Left ventricle myocardium inferior (tissue), 1 donor: Measurements from ENCODE around the gene GNG13. TPM values are rescaled to one million over a fixed set of nuclear protein-coding genes. Genes with fewer than 3 reads are reported as not detected.

Source experiments
- DNase-seq: peaks from one replicate; pipeline ENCODE4 v3.0.0-alpha.2; 2020
- H3K27ac ChIP-seq: fragments of 200-600 bp; replicated peaks from 2 replicates; pipeline ENCODE4 v1.8.0; 2021
- H3K27me3 ChIP-seq: fragments of 200-600 bp; 2 replicates; pipeline ENCODE4 v1.8.0; 2021; ENCODE audit warnings: low read depth
- H3K36me3 ChIP-seq: fragments of 200-600 bp; 2 replicates; pipeline ENCODE4 v1.8.0; 2021
- H3K4me1 ChIP-seq: fragments of 200-600 bp; 2 replicates; pipeline ENCODE4 v1.8.0; 2021
- H3K4me3 ChIP-seq: fragments of 200-600 bp; 2 replicates; pipeline ENCODE4 v1.8.0; 2021; ENCODE audit warnings: mild to moderate bottlenecking, moderate library complexity
- H3K9me3 ChIP-seq: fragments of 200-600 bp; replicated peaks from 2 replicates; pipeline ENCODE4 v1.8.0; 2021
- CTCF ChIP-seq: fragments of 200-600 bp; IDR thresholded peaks from 2 replicates; pipeline ENCODE4 v1.8.0; 2021; ENCODE audit warnings: antibody characterized with exemption, mild to moderate bottlenecking, borderline replicate concordance
- intact Hi-C: fragments of 100-400 bp; cut with micrococcal nuclease; formaldehyde crosslinking; loops from one replicate; pipeline ENCODE4 v1.11.0; 2022
- total RNA-seq: library from RNA; stranded (reverse); fragmentation: NEBNext Ultra II Directional; extraction: Animal tissue kit (Norgen Biotek cat#: 25700); gene quantifications from one replicate; pipeline ENCODE4 v1.2.1, GENCODE V29; 2021
- donor health status: DM: no; HTN: yes; CAD: no; lungs with severe emphysema.

Gene GNG13
- total RNA-seq, 1 donor from 2014 or later, result not detected

- H3K27ac ChIP-seq, result no peak overlapping the region
- intact Hi-C loops, result no loop called here
- peaks cover 66% of the 10 kb centered on the region for H3K27me3 ChIP-seq
- H3K4me3 ChIP-seq, result no peak overlapping the region
- H3K36me3 ChIP-seq, result no peaks in the 10 kb centered on the region
- TF ChIP-seq CTCF, result no peak
- no peaks in the 10 kb centered on the region for H3K9me3 ChIP-seq
- no peak for DNase-seq
- no peaks in the 10 kb centered on the region for H3K4me1 ChIP-seq
Measured at GRCh38 chr16:766008-766819, 34.3 kb downstream of the GNG13 start.

- Histone ChIP-seq H3K27ac (no peak overlapping the region), H3K4me1 (no peaks in the 10 kb centered on the region), H3K4me3 (no peak overlapping the region), H3K36me3 (no peaks in the 10 kb centered on the region), H3K27me3 (peaks cover 74% of the 10 kb centered on the region), H3K9me3 (no peaks in the 10 kb centered on the region)
- intact Hi-C loops, result no loop called here
- no peak for DNase-seq
- TF ChIP-seq CTCF, result no peak
Measured at GRCh38 chr16:765488-765865, 35.1 kb downstream of the GNG13 start.

- Histone ChIP-seq H3K9me3 (no peaks in the 10 kb centered on the region), H3K36me3 (no peaks in the 10 kb centered on the region), H3K4me1 (no peaks in the 10 kb centered on the region), H3K4me3 (no peak overlapping the region), H3K27ac (no peak overlapping the region), H3K27me3 (peaks cover 74% of the 10 kb centered on the region)
- intact Hi-C loops, result no loop called here
- no peak for TF ChIP-seq CTCF
- DNase-seq, result no peak
Measured at GRCh38 chr16:764848-765487, 35.6 kb downstream of the GNG13 start.

- DNase-seq, result no peak
- H3K36me3 ChIP-seq, result no peaks in the 10 kb centered on the region
- peaks cover 69% of the 10 kb centered on the region for H3K27me3 ChIP-seq
- no peaks in the 10 kb centered on the region for H3K9me3 ChIP-seq
- intact Hi-C loops, result no loop called here
- H3K4me3 ChIP-seq, result no peak overlapping the region
- H3K4me1 ChIP-seq, result no peaks in the 10 kb centered on the region
- H3K27ac ChIP-seq, result no peak overlapping the region
- TF ChIP-seq CTCF, result no peak
Measured at GRCh38 chr16:764184-764750, 36.3 kb downstream of the GNG13 start.

GRCh38 chr16:763369-764183 lies 37.0 kb downstream of the GNG13 start:
- H3K4me3 ChIP-seq, result no peak overlapping the region
- no peak overlapping the region for H3K27ac ChIP-seq
- no peaks in the 10 kb centered on the region for H3K36me3 ChIP-seq
- H3K27me3 ChIP-seq, result peaks cover 65% of the 10 kb centered on the region
- no peaks in the 10 kb centered on the region for H3K4me1 ChIP-seq
- intact Hi-C loops, result no loop called here
- H3K9me3 ChIP-seq, result no peaks in the 10 kb centered on the region
- DNase-seq, result no peak
- no peak for TF ChIP-seq CTCF
